Heart right ventricle (tissue), 16 donors: ENCODE results near the gene NOTO. TPM values are rescaled to one million over a fixed set of nuclear protein-coding genes. Genes with fewer than 3 reads are reported as not detected.

ENCODE experiments used
- ATAC-seq, 8 donors: fragments of 200-7000 bp; cut with Tn5 transposase; one replicate each; pipeline ENCODE4 v1.9.1; 2020; ENCODE audit warnings: mild to moderate bottlenecking in 8 of 8, moderate library complexity in 8 of 8, moderate number of reproducible peaks in 1 of 8
- DNase-seq, 2 donors: peaks; one replicate each; pipeline ENCODE4 v3.0.0-alpha.2; 2020
- H3K27ac ChIP-seq, 10 donors: fragments of 200-600 bp; sonication (generic) in 2 of 10; one replicate each; pipeline versions ENCODE4 v1.5.0 to v1.8.0; 2020 to 2022; ENCODE audit warnings: mild to moderate bottlenecking in 3 of 10
- H3K27me3 ChIP-seq, 7 donors: fragments of 200-600 bp; one replicate each; pipeline ENCODE4 v1.8.0; 2021 to 2022; ENCODE audit warnings: mild to moderate bottlenecking in 2 of 7
- H3K36me3 ChIP-seq, 9 donors: fragments of 200-600 bp; sonication (generic) in 1 of 9; one replicate each; pipeline versions ENCODE4 v1.5.0 to v1.8.0; 2020 to 2022; ENCODE audit warnings: mild to moderate bottlenecking in 2 of 9
- H3K4me1 ChIP-seq, 9 donors: fragments of 200-600 bp; sonication (generic) in 1 of 9; one replicate each; pipeline versions ENCODE4 v1.5.0 to v1.8.0; 2020 to 2022; ENCODE audit warnings: mild to moderate bottlenecking in 4 of 9
- H3K4me3 ChIP-seq, 10 donors: fragments of 200-600 bp; sonication (generic) in 2 of 10; one replicate each; pipeline versions ENCODE4 v1.5.0 to v1.8.0; 2020 to 2022; ENCODE audit warnings: mild to moderate bottlenecking in 7 of 10, moderate library complexity in 2 of 10
- H3K9me3 ChIP-seq, 11 donors: fragments of 200-600 bp in 10 of 11; sonication (generic) in 2 of 11; one replicate each; pipeline versions ENCODE4 v1.5.0 to v1.8.0; 2013 to 2022; ENCODE audit warnings: mild to moderate bottlenecking in 2 of 11, control low read depth in 1 of 11, moderate library complexity in 1 of 11
- WGBS, 2 donors: extraction: QIAGEN DNeasy Blood & Tissue Kit; methylation state at CpG; one replicate each; pipeline ENCODE4 v1.1.7; 2013; ENCODE audit warnings: inconsistent platforms in 1 of 2; 5-methylcytosine and 5-hydroxymethylcytosine counted together
- intact Hi-C, 10 donors: fragments of 100-400 bp; cut with DNase I; formaldehyde crosslinking; loops; one replicate each; pipeline versions ENCODE4 v1.11.1 to v1.14.2; 2022
- polyA plus RNA-seq, 2 donors: library from polyadenylated mRNA; stranded (reverse); fragments of 200-250 nt; gene quantifications; one replicate each; pipeline ENCODE4 v1.2.3, GENCODE V29; 2013
- total RNA-seq, 10 donors: library from RNA; stranded (reverse); fragmentation: NEBNext Ultra II Directional in 3 of 10; extraction: Animal tissue kit (Norgen Biotek cat#: 25700) in 3 of 10; gene quantifications; one replicate each; pipeline versions ENCODE4 v1.2.1 to v1.2.4, GENCODE V29; 2021 to 2023
- TF ChIP-seq, protein P1 (sequence below), 9 donors: fragments of 200-600 bp; sonication (generic) in 2 of 9; IDR thresholded peaks; one replicate each; pipeline versions ENCODE4 v1.5.0 to v1.8.0; 2021 to 2022; ENCODE audit warnings: antibody characterized with exemption in 9 of 9, mild to moderate bottlenecking in 5 of 9, moderate library complexity in 1 of 9
- donor health status: Arrhythmogenic right ventricular cardiomyopathy.
- donor health status: ischemic (EF 13 %, LVEDD 7.1; RV severe dilation, severe dysfunction).
- donor health status: healthy with polysubstance abuse.
- donor health status: DM: no; HTN: yes; CAD: no.
- donor health status: DM: no; HTN: no; CAD: no.
- donor health status: ischemic (EF 25% LVEDD 6.9; RV normal size, moderate dysfunction).
- donor health status: ischemic (EF 25% LVEDD 5.7; RV mildly dilated, moderate dysfunction).
- donor health status: healthy.
- donor health status: DM: yes; HTN: yes; CAD: no.
- donor health status: Ischemic cardiomyopathy.
- donor health status: ischemic (EF 35%, LVEDD 5.7; RV mildly dilated, moderate dysfunction).
- donor health status: nonischemic (EF 11% LVEDD 7.7; RV severe dilation, severe dysfunction).
- donor health status: DM: yes; HTN: yes; CAD: no.
- donor health status: PGD.
- donor health status: ischemic (EF 29% LVEDD 5.4; RV normal size, mild dysfunction).
- donor health status: nonischemic (EF 23%, LVEDD 6.1; RV moderate dilation, normal function).

The NOTO gene
- total and polyA plus RNA-seq, 12 donors, result not detected

DNA sequence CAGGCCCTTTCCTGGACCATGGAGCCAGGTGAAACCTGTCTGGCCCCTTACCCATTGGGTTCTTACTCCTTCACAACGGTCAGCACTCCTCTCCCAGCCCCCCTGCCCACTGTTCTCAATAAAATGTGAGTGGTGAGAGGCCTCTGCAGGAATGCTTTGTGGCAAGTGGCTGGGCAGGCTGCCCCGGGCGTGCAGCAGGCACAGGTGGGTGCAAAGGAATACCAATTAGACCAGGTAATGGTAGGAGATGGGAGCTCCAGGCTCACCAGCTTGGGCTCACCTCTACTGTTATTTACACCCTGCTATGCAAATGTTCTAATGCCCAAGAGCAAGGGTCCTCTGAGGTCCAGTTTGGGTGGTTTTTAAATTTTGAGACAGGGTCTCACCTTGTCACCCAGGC, 24.7 kb downstream of the NOTO start:
- TF ChIP-seq, protein P1, sequence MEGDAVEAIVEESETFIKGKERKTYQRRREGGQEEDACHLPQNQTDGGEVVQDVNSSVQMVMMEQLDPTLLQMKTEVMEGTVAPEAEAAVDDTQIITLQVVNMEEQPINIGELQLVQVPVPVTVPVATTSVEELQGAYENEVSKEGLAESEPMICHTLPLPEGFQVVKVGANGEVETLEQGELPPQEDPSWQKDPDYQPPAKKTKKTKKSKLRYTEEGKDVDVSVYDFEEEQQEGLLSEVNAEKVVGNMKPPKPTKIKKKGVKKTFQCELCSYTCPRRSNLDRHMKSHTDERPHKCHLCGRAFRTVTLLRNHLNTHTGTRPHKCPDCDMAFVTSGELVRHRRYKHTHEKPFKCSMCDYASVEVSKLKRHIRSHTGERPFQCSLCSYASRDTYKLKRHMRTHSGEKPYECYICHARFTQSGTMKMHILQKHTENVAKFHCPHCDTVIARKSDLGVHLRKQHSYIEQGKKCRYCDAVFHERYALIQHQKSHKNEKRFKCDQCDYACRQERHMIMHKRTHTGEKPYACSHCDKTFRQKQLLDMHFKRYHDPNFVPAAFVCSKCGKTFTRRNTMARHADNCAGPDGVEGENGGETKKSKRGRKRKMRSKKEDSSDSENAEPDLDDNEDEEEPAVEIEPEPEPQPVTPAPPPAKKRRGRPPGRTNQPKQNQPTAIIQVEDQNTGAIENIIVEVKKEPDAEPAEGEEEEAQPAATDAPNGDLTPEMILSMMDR (IDR thresholded peaks at IDR 0.05), result no peak
- Histone ChIP-seq H3K27me3 (no peaks in the 10 kb centered on the region), H3K9me3 (no peaks in the 10 kb centered on the region), H3K4me3 (no peak overlapping the region), H3K27ac (no peak overlapping the region), H3K36me3 (peaks cover 0 to 81% (median 20%) of the 10 kb centered on the region in 9 donors), H3K4me1 (peaks cover 0 to 20% (median 10%) of the 10 kb centered on the region in 9 donors)
- ATAC-seq (peak in 1 of 8 donors; percentile 15), DNase-seq (no peak)
- intact Hi-C loops, result no loop called here
- 85 to 91% methylated on average over 3 of the region's 3 CpGs for WGBS, 2 donors

DNA sequence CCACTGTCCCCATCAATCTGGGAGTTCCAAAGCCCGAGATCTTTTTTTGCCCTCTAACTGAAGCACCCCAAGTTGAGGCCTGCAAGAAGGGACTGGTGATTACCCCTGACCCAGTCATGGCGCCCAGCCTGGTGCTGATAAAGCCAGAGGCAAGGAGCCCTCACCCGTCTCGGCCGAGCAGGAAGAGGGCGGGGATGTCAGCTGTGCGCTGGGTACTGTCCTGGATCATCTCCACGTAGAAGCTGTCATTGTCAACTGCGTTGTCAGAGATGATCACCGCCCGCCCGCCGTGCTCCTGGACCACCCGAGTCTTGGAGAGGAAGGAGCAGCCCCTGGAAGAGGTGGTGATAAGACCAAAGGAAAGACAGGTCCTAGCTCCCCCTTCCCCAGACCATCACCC, 26.3 kb downstream of the NOTO start:
- TF ChIP-seq, protein P1 (IDR thresholded peaks at IDR 0.05), result no peak

DNA sequence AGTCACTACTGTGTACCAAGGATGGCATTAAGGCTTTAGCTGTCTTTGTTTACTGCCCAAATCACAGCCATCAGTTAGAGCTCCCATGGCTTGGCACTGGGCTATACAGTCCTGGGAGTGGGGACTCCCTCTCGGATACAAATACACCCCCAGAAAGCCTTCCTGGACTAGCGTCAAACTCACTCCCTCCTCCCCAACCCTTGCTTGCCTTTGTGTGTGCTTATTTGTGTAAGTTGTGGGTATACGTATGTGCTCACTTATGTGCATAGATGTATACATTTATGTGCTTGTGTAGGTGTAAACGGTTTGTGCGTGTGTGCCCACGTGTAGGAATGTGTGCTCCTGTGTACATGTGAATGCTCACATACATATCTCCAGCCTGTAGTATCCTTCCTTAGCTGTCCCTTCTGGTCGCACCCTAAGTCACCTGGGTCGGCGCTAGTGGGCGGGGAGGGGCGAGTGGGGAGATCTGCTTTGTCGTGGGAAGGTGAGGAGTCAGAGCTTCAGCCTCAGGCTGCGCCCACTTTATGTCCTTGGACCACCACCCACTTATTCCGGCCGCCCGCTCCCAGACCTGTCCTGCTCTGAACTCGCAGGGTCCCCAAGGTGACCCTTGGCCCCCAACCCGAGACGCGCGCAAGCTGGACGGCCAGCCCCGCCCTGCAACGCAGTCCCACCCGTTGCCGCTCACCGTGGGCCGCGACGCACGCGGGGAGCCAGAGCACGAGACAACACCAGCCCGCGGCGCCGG, 30.2 kb downstream of the NOTO start:
- H3K27me3 ChIP-seq, result no peaks in the 10 kb centered on the region
- WGBS, 2 donors, result 1 to 2% methylated on average over 36 to 37 of the region's 37 CpGs
- ATAC-seq (peak in 2 of 8 donors; percentile 7 to 10), DNase-seq (no peak)
- TF ChIP-seq, protein P1 (IDR thresholded peaks at IDR 0.05), result no peak
- peaks cover 0 to 32% (median 19%) of the 10 kb centered on the region in 9 donors for H3K36me3 ChIP-seq
- no peaks in the 10 kb centered on the region for H3K9me3 ChIP-seq
- H3K4me3 ChIP-seq, result peak overlapping the region; percentile 70 to 95 (median 88)
- peak overlapping the region; percentile 34 to 98 (median 88) for H3K27ac ChIP-seq
- H3K4me1 ChIP-seq, result peaks cover 2 to 40% (median 28%) of the 10 kb centered on the region in 9 donors
- intact Hi-C loops, result loop anchor here in 1 of 10 donors (10.0 kb wide), 1 partner anchor 1142 kb away; no protein-coding TSS in a partner anchor

More for the DNA sequence above, 26.3 kb downstream of the NOTO start:
- no peaks in the 10 kb centered on the region for H3K27me3 ChIP-seq
- H3K27ac ChIP-seq, result no peak overlapping the region
- ATAC-seq (no peak), DNase-seq (no peak)
- WGBS, 2 donors, result 80% methylated on average over 14 of the region's 14 CpGs
- H3K36me3 ChIP-seq, result peaks cover 0 to 66% (median 19%) of the 10 kb centered on the region in 9 donors
- H3K4me3 ChIP-seq, result no peak overlapping the region
- peaks cover 2 to 26% (median 14%) of the 10 kb centered on the region in 9 donors for H3K4me1 ChIP-seq
- H3K9me3 ChIP-seq, result no peaks in the 10 kb centered on the region
- intact Hi-C loops, result no loop called here

DNA sequence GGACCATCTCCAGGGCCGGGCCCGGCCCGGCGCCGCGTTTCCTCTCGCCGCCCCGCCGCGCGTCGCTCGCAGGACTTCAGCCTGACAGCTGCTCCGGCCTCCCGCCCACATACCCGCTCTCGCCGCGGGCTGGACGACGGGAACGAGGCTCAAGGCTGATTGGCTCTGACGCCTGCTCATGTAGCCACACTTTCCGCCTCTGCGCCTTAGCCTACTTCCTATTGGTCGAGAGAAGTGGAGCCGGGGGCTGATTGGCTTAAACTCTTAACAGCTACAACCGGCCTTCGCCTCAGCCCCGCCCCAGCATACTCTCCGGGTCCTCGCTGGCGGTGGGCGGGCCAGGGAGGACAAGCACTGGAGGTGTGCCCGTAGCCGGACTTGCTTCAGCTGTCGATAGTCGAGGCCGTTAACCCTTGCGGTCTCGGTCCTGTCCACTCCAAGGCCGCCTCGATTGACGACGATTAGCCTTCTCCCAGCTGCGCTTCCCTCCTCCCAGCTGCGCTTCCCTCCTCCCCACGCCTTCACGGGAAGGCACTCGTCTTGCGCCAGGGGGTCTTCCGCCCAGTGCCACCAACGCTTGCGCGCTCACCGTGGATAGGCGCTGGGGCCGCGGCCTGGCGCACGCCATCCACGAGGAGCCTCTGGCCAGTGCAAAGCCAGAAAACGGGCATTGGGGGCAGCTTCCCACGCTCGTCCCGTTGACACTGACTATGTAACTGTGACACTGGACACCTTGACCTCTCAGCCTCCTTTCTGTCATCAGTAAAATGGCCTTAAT, 31.0 kb downstream of the NOTO start, which contains the start of gene PRADC1:
Gene PRADC1, minus strand, starts transcription at position 86 of the 778 bp plus-strand sequence. Its CDS starts 79 bp downstream, at position 7.
- H3K9me3 ChIP-seq, result no peaks in the 10 kb centered on the region
- ATAC-seq (peak; percentile 91 to 97 (median 96)), DNase-seq (peak; percentile 95 to 99)
- peak within 1 kb of the TSS; percentile 70 to 95 (median 88) for H3K4me3 ChIP-seq
- H3K27ac ChIP-seq, result peak within 1 kb of the TSS; percentile 88 to 98 (median 94)
- peaks cover 0 to 29% (median 13%) of the 10 kb centered on the region in 9 donors for H3K36me3 ChIP-seq
- peaks cover 2 to 47% (median 35%) of the 10 kb centered on the region in 9 donors for H3K4me1 ChIP-seq
- WGBS, 2 donors, result 0% methylated on average over 67 of the region's 67 CpGs
- intact Hi-C loops, result loop anchor here in 1 of 10 donors (10.0 kb wide), 1 partner anchor 1141 kb away; no protein-coding TSS in a partner anchor
- TF ChIP-seq, protein P1 (IDR thresholded peaks at IDR 0.05), result no peak
- H3K27me3 ChIP-seq, result no peaks in the 10 kb centered on the region
